ENCODE data around the gene SYNPR. TPM values are rescaled to one million over a fixed set of nuclear protein-coding genes. Genes with fewer than 3 reads are reported as not detected.

SYNPR gene
- total RNA-seq, 2 experiments from 2014 or later = not detected

DNA sequence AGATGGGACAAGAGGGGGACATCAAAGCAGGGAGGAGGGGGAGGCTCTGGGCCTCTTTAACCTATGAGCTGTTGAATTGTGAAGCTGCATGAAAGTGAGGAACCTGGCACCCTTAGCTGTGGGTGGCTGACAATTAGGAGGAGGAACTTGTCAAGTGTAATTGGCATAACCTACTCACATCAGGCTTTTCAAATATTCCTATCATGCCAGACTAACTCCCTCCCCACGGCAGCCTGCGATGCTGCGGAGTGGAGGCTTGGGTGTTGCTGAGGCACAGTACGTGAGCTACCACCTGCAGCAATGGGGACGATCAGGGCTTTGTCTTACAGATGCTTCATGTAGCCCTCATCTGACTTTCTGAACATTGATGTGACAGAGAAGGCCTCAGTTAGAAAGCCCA, 193.7 kb downstream of the SYNPR start:
- Histone ChIP-seq H3K27ac (ENCODE audit: low read depth, low read length, poor library complexity, severe bottlenecking) (no peak overlapping the region), H3K79me2 (ENCODE audit: insufficient read depth, low read depth, low read length) (no peaks in the 10 kb centered on the region), H3K4me1 (ENCODE audit: insufficient read depth, low read length, poor library complexity, severe bottlenecking) (no peaks in the 10 kb centered on the region), H3K4me3 (ENCODE audit: low read depth, low read length, poor library complexity, severe bottlenecking) (no peak overlapping the region), H3K36me3 (ENCODE audit: insufficient read depth, low read length) (no peaks in the 10 kb centered on the region), H4K20me1 (ENCODE audit: insufficient read depth, low read length) (no peaks in the 10 kb centered on the region), H3K4me2 (ENCODE audit: low read length) (no peak overlapping the region), H3K9me3 (ENCODE audit: low read length) (no peaks in the 10 kb centered on the region), H3K9me2 (ENCODE audit: insufficient read depth, low read length) (no peaks in the 10 kb centered on the region), H2AFZ (ENCODE audit: low read length) (no peak overlapping the region)
- TF ChIP-seq, protein P1, sequence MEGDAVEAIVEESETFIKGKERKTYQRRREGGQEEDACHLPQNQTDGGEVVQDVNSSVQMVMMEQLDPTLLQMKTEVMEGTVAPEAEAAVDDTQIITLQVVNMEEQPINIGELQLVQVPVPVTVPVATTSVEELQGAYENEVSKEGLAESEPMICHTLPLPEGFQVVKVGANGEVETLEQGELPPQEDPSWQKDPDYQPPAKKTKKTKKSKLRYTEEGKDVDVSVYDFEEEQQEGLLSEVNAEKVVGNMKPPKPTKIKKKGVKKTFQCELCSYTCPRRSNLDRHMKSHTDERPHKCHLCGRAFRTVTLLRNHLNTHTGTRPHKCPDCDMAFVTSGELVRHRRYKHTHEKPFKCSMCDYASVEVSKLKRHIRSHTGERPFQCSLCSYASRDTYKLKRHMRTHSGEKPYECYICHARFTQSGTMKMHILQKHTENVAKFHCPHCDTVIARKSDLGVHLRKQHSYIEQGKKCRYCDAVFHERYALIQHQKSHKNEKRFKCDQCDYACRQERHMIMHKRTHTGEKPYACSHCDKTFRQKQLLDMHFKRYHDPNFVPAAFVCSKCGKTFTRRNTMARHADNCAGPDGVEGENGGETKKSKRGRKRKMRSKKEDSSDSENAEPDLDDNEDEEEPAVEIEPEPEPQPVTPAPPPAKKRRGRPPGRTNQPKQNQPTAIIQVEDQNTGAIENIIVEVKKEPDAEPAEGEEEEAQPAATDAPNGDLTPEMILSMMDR (conservative IDR thresholded peaks at IDR 0.05; ENCODE audit: low read length) = no peak
- no peak for TF ChIP-seq EZH2phosphoT487 (IDR thresholded peaks at IDR 0.05; ENCODE audit: borderline replicate concordance, low read depth, low read length)
- POLR2A ChIA-PET = no interaction called here
- no TSS peak for BruUV-seq (replicated peaks)
- intact Hi-C loops (cut with micrococcal nuclease; ENCODE audit: unreplicated experiment) = no loop called here
- CTCF ChIA-PET (ENCODE audit: unreplicated experiment) = no interaction called here
- no peak for DNase-seq (ENCODE audit: low spot score)

DNA sequence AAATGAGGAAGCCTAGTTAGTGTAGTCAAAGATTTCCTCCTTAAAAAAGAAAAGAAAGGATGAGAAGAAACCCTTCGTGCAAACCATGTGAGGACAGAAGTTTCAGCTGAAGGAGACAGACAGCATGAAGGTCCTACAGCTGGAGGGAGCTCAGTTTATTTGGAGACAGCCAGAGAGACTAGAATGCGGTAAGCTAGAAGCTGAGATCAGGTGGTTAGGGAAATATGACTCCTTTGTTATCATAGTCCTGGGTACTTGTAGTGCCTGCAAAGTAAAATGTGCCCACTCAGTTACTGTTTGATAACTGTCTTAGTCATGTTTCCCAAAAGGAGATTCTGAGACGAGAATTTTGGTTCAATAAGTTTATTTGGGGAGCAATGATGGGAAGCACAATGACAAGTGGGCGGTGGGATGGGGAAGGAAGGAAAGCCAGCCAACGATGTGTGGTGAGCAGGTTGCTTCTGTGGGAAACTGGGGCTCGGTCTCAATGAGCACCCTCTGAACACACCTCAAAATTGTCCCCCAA, 195.6 kb downstream of the SYNPR start:
- no peaks in the 10 kb centered on the region for H3K36me3 ChIP-seq (ENCODE audit: insufficient read depth, low read length)
- no peak overlapping the region for H3K4me3 ChIP-seq (ENCODE audit: low read depth, low read length, poor library complexity, severe bottlenecking)
- H3K9me3 ChIP-seq (ENCODE audit: low read length) = no peaks in the 10 kb centered on the region
- H3K79me2 ChIP-seq (ENCODE audit: insufficient read depth, low read depth, low read length) = no peaks in the 10 kb centered on the region
- intact Hi-C loops (cut with micrococcal nuclease; ENCODE audit: unreplicated experiment) = no loop called here
- no peaks in the 10 kb centered on the region for H3K4me1 ChIP-seq (ENCODE audit: insufficient read depth, low read length, poor library complexity, severe bottlenecking)
- H3K4me2 ChIP-seq (ENCODE audit: low read length) = no peak overlapping the region
- ChIA-PET CTCF (ENCODE audit: unreplicated experiment) (no interaction called here), POLR2A (no interaction called here)
- TF ChIP-seq, protein P1 (conservative IDR thresholded peaks at IDR 0.05; ENCODE audit: low read length) = no peak
- TF ChIP-seq EZH2phosphoT487 (IDR thresholded peaks at IDR 0.05; ENCODE audit: borderline replicate concordance, low read depth, low read length) = no peak
- H3K27ac ChIP-seq (ENCODE audit: low read depth, low read length, poor library complexity, severe bottlenecking) = no peak overlapping the region
- BruUV-seq (replicated peaks) = no TSS peak
- no peak for DNase-seq (ENCODE audit: low spot score)
- H4K20me1 ChIP-seq (ENCODE audit: insufficient read depth, low read length) = no peaks in the 10 kb centered on the region
- no peak overlapping the region for H2AFZ ChIP-seq (ENCODE audit: low read length)
- H3K9me2 ChIP-seq (ENCODE audit: insufficient read depth, low read length) = no peaks in the 10 kb centered on the region

DNA sequence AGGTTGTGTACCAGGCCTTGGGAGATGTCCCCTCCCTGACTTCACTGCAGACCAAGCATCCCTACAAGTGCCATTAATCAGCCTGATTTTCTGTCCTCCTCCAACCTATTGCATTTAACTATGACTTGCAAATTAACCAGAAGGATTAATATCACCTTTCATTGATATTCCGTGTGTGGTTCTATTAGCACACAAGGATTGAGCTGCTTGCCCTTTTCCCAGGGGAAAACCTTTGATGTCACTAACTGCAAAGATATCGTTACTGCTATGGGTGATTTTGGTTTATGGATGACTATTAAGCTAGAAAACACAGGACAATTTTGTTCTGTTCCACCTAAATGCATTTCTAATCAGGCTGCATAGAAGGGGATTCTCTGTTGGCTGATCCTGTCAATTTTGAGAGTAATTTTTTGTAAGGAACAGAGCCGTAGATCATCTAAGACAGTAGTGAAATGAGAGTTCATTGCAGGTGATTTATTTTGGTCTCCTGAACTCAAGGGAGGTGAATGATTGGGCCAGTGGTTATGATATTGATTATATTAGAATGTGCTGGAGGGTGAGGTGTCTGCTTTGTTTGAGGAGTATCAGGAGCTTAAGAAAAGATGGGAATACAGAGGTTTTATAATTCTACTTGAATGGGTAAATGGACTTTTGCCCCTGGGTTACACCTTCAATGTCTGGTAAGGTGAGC, 196.9 kb downstream of the SYNPR start:
- intact Hi-C loops (cut with micrococcal nuclease; ENCODE audit: unreplicated experiment) = no loop called here
- Histone ChIP-seq H3K27ac (ENCODE audit: low read depth, low read length, poor library complexity, severe bottlenecking) (no peak overlapping the region), H3K9me3 (ENCODE audit: low read length) (no peaks in the 10 kb centered on the region), H3K4me2 (ENCODE audit: low read length) (no peak overlapping the region), H3K9me2 (ENCODE audit: insufficient read depth, low read length) (no peaks in the 10 kb centered on the region), H3K79me2 (ENCODE audit: insufficient read depth, low read depth, low read length) (no peaks in the 10 kb centered on the region), H2AFZ (ENCODE audit: low read length) (no peak overlapping the region), H3K36me3 (ENCODE audit: insufficient read depth, low read length) (no peaks in the 10 kb centered on the region), H3K4me1 (ENCODE audit: insufficient read depth, low read length, poor library complexity, severe bottlenecking) (no peaks in the 10 kb centered on the region), H3K4me3 (ENCODE audit: low read depth, low read length, poor library complexity, severe bottlenecking) (no peak overlapping the region), H4K20me1 (ENCODE audit: insufficient read depth, low read length) (no peaks in the 10 kb centered on the region)
- no peak for TF ChIP-seq EZH2phosphoT487 (IDR thresholded peaks at IDR 0.05; ENCODE audit: borderline replicate concordance, low read depth, low read length)
- TF ChIP-seq, protein P1 (conservative IDR thresholded peaks at IDR 0.05; ENCODE audit: low read length) = no peak
- ChIA-PET CTCF (ENCODE audit: unreplicated experiment) (no interaction called here), POLR2A (no interaction called here)
- BruUV-seq (replicated peaks) = no TSS peak
- no peak for DNase-seq (ENCODE audit: low spot score)

All from OCI-LY7 (cell line).